ENCODE data around the gene MRPL58.
"Not testable (repeated sequence)": the region's sequence is repeated elsewhere in the genome, so short reads cannot be mapped to it uniquely, and the experiment has no call there.

The MRPL58 gene

GRCh38 chr17:75019710-75020109, 7.2 kb downstream of the MRPL58 start:
- no peak for DNase-seq

DNA sequence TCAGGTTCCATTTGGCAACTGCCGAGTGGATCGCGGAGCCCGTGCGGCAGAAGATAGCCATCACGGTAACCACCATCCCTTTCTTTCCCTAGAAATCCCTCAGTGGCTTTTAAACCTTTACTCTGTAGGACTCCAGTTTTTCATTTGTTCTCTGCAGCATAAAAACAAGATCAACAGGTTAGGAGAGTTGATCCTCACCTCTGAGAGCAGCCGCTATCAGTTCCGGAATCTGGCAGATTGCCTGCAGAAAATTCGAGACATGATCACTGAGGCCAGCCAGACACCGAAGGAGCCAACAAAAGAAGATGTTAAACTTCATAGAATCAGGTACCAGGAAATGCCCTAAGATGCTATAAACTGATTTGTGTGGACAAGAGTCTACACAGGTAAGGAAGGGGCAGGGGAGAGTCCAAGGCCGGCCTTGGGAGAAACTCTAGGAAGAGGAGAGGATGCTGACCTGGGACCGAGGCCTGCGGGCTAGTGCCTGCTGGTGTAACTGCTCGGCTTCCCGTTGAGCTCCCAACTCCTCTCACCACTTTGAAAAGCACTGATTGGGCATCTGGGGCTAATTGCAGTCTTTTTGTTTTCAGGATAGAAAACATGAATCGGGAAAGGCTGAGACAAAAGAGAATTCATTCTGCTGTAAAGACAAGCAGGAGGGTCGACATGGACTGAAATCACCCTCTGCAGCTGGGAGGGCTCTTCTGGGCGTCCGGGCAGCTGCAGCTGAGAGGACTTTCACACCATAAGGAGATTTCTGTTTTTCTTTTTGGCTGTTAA, 8.1 kb downstream of the MRPL58 start:
- no peak for DNase-seq

DNA sequence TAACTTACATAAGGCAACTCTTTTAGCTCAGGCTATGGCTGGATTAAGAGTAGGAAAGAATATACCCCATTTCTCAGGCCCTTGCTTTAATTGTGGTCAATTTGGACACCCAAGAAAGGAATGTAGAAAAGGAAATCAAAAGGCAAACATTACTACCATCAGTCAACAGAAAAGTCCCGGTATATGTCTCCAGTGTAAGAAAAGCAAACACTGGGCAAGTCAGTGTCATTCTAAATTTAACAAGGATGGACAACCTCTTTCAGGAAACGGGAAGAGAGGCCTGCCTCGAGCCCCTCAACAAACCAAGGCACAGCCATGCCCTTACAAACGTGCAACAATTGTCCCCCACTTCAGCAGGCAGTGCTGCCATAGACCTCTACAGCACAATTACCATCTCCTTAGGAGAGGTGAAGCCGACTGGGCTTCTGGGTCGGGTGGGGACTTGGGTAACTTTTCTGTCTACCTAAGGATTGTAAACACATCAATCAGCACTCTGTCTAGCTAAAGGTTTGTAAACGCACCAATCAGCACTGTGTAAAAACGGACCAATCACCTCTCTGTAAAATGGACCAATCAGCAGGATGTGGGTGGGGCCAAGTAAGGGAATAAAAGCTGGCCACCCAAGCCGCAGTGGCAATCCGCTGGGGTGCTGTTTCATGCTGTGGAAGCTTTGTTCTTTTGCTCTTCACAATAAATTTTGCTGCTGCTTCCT, 12.4 kb downstream of the MRPL58 start:
- no peak for DNase-seq

GRCh38 chr17:75025398-75025734, 12.9 kb downstream of the MRPL58 start:
- DNase-seq: not testable (repeated sequence)

DNA sequence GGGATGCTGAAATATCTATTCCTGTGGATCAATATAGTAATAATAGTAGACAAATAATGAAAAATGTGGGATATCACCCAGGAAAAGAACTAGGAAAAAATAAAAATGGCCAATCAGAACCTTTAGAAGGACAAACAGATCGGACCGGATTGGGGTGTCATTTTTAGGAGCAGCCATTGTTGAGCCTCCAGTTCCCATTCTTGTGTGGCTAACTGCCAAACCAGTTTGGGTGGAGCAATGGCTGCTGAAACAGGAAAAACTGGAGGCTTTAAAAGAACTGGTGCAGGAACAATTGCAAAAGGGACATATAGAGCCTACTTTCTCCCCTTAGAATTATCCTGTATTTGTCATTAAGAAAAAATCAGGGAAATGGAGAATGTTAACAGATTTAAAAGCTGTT, 14.2 kb downstream of the MRPL58 start:
- DNase-seq: not testable (repeated sequence)

DNA sequence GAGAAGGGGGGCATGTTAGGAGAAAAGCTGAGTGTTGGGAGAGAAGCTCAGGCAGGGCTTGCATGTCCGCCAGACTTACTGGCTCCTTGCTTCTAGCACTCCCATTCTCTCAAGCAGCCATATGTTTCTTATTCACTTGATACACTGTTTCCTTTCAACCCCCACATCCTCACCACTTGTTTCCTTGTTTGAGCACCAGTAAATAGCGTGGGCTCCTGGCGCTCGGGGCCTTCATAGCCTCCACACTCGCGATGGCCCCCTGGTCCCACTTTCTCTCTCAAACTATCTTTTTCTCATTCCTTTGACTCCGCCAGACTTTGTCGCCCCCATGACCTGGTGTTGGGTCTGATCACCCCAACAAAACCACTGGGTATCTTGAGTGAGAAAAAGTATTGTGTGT, 17.7 kb downstream of the MRPL58 start:
- DNase-seq: no peak

DNA sequence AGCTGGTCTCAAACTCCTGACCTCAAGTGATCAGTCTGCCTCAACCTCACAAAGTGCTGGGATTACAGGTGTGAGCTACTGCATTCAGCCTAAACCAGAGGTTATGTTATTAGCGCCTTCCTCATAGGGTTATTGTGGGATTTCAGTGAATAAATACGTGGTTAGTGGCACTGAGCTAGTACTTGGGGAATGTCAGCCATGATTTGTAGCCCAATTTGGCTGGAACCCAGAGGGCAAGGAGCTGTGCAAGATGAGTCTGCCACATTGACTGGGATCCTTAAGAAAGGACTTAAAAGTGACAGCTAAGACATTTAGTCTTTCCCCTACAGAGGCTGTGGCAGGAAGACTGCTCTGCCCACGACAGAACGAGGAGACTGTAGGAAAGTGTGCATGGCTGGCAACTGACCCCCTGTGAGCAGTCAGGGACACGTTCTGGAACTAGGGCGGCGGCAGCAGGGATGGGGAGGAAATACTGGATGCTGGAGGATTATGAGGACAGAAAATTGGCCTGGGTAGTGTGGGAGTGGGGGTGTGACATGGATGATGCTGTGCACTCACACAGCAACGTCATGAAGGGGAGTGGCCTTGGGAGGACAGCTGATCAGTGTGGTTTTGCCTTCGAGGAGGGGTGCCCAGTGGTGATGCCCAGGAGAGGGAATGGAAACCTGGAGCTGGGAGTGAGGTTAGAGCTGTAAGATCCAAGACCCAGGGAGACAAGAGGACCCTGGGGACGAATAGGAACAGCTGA, 19.7 kb downstream of the MRPL58 start:
- DNase-seq: peak; percentile 40

- DNase-seq: no peak
Measured at GRCh38 chr17:75032720-75033280, 20.3 kb downstream of the MRPL58 start.

DNA sequence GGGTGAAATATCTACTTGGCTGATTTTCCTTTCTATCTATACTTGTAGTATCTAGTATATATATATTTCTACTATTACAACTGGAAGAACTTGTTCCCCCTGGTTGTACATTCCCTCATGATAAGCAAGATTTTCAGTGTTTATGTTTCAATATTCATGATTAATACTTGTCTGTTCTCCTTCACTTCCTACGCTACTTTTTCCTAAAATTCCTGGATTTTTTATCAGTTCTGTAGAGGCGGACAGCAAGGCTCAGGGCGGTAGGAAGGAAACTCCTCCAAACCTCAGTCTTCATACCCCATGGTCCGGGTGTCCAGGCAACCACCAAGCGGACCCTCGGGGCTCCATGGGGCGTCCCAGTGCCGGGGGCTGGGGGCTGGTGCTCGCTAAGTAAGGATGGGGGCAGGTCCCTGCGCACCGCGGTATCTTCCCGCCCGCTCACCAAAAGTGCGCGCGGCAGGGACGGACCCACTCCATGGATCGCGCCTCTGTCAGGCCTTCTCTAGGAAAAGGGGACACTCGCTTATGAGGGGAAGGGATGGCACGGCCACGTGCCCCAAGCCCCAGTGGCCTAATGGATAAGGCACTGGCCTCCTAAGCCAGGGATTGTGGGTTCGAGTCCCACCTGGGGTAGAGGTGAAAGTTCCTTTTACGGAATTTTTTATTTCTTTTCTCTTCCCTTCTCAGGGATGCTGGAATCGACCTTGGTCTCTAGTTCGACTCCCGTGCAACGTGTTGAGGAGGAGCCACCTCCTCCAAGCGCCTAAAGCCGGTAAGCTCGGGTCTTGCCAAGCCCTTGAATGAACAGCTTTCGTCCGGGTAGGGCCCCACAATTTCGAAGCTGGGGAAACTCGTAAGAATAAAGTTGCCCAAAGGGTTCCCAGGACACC, 21.1 kb downstream of the MRPL58 start:
- peak; percentile 94 for DNase-seq

DNA sequence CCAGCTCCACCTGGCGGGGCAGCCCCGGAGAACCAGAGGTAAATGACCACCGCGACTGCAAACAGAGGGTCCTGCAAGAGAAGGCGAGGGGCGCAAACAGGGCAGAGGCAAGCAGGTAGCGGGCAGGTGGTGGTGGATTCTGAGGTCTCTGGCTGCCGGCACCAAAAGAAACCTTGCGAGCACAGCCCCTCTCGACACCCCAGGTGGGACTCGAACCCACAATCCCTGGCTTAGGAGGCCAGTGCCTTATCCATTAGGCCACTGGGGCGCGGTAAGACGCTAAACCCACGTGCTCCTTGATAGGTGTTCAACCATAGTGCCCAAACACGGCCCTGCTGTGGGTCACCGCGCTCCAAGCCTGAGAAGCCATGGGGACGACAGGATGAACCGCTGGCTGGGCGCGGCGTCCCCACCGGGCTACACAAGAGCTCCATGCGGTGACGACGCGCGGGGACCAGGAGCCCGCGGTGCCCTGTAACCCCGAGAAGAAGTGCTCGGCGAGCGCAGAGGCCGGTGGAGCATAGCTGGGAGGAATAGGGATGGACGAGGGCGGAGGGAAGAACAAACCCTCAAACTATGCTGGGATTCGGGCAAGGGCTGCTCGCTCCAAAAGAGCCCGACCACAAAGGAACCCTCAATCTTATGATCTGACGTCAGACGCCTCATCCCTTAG, 21.9 kb downstream of the MRPL58 start:
- peak; percentile 91 for DNase-seq

GRCh38 chr17:75036643-75037268, 24.3 kb downstream of the MRPL58 start:
- peak; percentile 93 for DNase-seq

- no peak for DNase-seq
Measured at GRCh38 chr17:75039238-75039637, 26.8 kb downstream of the MRPL58 start.

GRCh38 chr17:75041656-75042280, 29.3 kb downstream of the MRPL58 start:
- no peak for DNase-seq

DNA sequence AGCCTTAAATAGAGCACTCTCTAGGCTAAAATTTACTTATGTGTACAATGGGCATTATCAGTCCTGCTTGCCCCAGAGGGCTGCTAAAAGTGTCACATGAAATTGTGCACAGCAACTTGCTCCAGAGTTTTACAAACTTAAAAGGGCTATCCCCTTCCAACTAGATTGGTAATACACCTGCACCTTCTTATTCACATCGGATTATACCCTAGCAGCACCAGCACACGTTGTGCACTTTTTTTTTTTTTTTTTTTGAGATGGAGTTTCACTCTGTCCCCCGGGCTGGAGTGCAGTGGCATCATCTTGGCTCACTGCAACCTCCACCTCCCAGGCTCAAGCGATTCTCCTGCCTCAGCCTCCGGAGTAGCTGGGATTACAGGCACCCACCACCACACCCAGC, 31.3 kb downstream of the MRPL58 start:
- DNase-seq: not testable (repeated sequence)

DNA sequence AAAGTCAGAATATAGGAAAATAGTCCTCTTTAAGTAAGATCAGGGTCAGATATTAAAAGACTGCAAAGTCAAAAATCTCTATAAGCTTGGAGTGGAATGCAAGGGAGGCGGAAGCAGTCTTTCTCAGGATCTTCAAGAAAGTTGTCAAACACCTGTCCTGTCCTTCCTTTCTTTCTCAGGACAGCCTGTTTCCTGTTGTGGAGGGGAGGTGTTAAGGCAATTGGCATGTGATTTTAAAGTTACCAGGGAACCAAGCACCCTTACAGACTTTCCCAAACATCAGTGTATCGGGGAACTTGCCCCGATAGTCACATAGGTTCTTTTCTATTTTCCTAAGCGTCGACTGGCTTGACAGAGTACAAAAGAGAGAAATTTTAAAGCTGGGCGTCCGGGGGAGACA, 32.2 kb downstream of the MRPL58 start:
- no peak for DNase-seq

DNA sequence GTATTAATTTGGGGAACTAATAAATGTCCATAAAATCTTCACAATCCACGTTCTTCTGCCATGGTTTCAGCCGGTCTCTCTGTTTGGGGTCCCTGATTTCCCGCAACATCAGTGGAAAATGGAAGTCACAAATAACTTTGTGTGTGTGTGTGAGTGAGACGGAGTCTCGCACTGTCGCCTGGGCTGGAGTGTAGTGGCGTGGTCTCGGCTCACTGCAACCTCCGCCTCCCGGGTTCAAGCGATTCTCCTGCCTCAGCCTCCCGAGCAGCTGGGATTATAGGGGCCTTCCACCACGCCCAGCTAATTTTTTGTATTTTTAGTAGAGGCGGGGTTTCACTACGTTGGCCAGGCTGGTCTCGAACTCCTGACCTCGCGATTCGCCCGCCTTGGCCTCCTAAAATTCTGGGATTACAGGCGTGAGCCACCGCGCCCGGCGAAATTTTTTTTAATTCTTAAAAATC, 33.5 kb downstream of the MRPL58 start:
- not testable (repeated sequence) for DNase-seq

DNA sequence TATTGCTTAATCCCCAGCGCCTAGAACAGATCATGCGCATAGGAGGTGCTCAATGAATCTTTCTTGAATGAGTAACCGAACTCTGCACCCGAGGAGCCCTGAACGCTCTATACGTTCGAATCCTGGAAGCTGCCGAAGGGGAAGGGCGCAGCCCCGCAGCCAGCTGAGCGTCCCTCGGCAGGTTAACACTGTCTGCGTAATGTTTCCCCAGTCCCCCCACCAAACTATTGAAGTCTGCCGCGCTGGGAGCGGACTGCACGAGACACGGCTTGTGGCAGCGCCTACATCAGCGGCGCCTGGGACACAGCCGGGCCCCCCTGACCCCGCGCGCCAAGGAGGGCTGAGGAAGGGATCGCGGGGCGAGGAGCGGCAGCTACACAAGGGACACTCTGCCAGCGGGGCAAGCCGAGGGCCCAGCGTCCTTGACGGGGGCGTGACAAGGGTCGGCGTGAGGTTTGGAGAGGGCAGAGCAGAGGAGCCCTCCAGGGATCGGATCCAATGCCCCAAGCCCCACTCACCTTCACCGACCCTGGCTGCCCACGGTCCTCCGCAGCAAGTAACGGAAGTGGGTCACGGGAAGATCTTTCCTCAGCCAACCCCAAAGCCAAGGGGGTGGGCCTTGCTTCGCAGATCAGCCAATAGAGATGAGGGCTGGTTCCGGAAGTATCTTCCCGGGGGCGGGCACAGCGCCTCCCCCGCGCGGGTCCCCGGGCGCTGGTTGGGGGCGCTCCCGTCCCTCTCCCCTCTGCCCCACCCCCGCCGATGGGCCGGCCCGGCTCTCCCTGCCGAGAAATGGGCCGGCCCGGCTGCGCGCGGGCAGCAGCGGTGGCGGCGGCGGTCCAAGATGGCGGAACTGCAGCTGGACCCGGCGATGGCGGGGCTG, 34.2 kb downstream of the MRPL58 start, which contains the start of the genes ATP5PD and KCTD2:
ATP5PD (minus strand) TSS at position 563 of the 883 bp plus-strand sequence. CDS start 4,319 bp downstream, outside the sequence.
KCTD2 (plus strand) TSS at position 819 of the 883 bp plus-strand sequence; CDS start at position 845, 26 bp downstream.
- DNase-seq: peak; percentile 98

DNA sequence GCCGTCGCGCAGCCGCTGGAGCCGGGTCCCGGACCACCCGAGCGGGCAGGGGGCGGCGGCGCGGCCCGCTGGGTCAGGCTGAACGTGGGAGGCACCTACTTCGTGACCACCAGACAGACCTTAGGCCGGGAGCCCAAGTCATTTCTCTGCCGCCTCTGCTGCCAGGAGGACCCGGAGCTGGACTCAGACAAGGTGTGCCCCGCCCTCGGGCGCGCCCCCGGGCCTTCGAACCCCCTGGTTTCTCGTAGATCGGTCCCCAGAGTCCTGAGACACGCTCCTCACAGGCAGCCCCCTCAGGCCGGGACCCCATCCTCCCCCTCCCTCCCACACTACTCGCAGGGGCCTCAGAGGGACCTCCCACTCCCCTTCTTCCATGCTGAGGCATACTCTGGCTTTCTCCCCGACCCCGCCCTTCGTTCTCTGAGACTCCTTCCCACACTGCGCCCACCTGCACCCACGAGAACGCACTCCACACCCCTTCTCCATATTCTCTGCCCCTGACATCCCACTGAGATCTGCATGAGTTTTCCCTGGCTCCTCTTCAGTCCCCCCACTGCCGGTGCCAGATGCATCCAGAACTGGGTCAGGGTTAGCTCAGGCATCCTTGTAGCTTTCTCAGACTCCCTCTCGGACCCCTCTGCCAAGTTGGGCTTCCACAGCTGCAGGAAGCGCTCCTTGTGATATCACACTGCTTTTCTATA, 35.1 kb downstream of the MRPL58 start:
- no peak for DNase-seq

Data from SHP77 treated with DMSO at 0.1 percent for 48 hours (cell line).